Mesothelial cell of epicardium (in vitro differentiated cells): ENCODE measurements around the gene PAX7. TPM values are rescaled to one million over a fixed set of nuclear protein-coding genes. Genes with fewer than 3 reads are reported as not detected.

Source experiments
- DNase-seq, 2 experiments: peaks; one replicate each; pipeline ENCODE4 v3.0.0; 2021; ENCODE audit warnings: low spot score in 2 of 2; ENCODE audit not compliant: unreplicated experiment in 2 of 2
- H3K27ac Mint-ChIP-seq: 2 replicates; pipeline ENCODE4 v1.8.0; 2021; ENCODE audit warnings: mixed read lengths
- H3K27me3 Mint-ChIP-seq: 2 replicates; pipeline ENCODE4 v1.8.0; 2021; ENCODE audit warnings: low read depth, mixed read lengths
- H3K36me3 Mint-ChIP-seq: 2 replicates; pipeline ENCODE4 v1.8.0; 2021; ENCODE audit warnings: mixed read lengths
- H3K4me1 Mint-ChIP-seq: 2 replicates; pipeline ENCODE4 v1.8.0; 2021; ENCODE audit warnings: mixed read lengths
- H3K4me3 Mint-ChIP-seq: 2 replicates; pipeline ENCODE4 v1.8.0; 2021; ENCODE audit warnings: mild to moderate bottlenecking, moderate library complexity, mixed read lengths
- H3K9me3 Mint-ChIP-seq: 2 replicates; pipeline ENCODE4 v1.8.0; 2021; ENCODE audit warnings: mixed read lengths
- total RNA-seq: library from RNA; stranded (reverse); gene quantifications from 3 replicates; pipeline ENCODE4 v1.2.1, GENCODE V29; 2021
- TF ChIP-seq, protein P1 (sequence below): fragments of 200-600 bp; sonication (generic); IDR thresholded peaks from one replicate; pipeline ENCODE4 v1.5.0; 2021; ENCODE audit warnings: antibody characterized with exemption; ENCODE audit not compliant: unreplicated experiment

PAX7 gene
- total RNA-seq, 1 donor from 2014 or later = not detected

DNA sequence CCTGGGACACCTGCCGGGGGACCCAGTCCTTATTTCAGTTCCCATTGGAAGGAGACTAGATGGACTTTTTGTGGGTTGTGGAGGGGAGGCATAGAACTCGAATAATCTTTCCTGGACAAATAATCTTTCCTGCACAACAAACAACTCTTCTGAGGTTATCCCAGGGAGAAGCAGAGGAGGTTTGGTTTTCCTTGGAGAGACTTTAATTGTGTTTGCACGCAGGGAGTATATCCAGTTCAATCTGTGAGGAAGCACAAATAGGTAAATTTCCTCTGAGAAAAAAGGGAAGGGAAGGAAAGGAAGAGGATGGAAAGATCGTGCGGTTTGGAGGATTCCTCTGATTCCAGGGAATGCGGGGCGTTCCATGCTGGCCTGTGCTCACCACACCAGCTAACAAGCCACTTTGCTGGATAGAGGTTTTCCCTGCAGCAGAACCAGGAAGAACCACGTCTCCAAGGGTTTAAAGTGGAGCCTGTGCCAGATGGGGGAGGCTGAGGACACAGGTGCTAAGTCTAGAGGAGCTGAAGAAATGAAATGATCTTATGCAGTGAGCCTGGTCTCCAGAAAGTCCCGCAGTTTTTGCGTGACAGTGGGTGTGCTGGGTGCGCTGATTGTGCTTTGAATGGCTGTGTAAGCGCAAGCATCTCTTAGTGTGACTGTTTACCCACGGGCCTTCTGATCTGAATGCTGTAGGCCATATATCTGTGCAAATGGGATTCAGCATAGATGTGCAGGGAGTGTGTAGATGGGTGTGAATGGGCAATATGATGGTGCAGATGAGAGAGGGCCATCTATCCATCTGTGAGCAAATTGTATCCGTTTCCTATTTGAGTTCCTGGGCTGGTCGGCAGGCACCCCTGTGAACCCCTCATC is 7.6 kb downstream of the PAX7 start:
- H3K36me3 Mint-ChIP-seq = no peaks in the 10 kb centered on the region
- TF ChIP-seq, protein P1, sequence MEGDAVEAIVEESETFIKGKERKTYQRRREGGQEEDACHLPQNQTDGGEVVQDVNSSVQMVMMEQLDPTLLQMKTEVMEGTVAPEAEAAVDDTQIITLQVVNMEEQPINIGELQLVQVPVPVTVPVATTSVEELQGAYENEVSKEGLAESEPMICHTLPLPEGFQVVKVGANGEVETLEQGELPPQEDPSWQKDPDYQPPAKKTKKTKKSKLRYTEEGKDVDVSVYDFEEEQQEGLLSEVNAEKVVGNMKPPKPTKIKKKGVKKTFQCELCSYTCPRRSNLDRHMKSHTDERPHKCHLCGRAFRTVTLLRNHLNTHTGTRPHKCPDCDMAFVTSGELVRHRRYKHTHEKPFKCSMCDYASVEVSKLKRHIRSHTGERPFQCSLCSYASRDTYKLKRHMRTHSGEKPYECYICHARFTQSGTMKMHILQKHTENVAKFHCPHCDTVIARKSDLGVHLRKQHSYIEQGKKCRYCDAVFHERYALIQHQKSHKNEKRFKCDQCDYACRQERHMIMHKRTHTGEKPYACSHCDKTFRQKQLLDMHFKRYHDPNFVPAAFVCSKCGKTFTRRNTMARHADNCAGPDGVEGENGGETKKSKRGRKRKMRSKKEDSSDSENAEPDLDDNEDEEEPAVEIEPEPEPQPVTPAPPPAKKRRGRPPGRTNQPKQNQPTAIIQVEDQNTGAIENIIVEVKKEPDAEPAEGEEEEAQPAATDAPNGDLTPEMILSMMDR = no peak
- H3K27ac Mint-ChIP-seq = no peak overlapping the region
- no peak overlapping the region for H3K4me3 Mint-ChIP-seq
- H3K4me1 Mint-ChIP-seq = peaks cover 4% of the 10 kb centered on the region
- no peak for DNase-seq
- no peaks in the 10 kb centered on the region for H3K9me3 Mint-ChIP-seq
- H3K27me3 Mint-ChIP-seq = peaks cover 100% of the 10 kb centered on the region

DNA sequence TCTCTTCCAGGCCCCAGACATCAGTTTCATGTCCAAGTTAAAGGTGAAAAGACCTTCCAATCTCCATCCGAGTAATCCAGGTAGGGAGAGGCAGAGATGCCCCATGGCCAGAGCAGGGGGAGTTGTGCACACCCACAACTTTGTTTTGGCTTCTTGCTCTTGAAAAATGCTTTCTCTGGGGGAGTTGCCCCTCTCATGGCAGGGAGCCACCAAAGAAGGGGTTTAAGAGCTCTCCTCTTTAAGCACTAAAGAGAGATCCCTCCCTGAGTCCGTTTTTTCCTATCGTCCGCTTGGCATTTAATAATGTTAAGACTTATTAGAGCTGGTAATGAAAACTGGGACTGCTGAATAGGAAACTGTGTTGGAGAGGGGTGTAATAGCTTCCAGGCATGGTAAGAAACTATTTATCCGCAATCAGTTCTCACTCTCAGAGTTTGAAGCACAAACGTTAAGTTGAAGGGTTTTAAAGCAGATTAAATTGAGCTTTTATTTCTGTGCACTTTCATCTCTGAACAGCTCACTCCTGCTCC is 8.3 kb downstream of the PAX7 start:
- H3K9me3 Mint-ChIP-seq = no peaks in the 10 kb centered on the region
- no peak overlapping the region for H3K4me3 Mint-ChIP-seq
- H3K27ac Mint-ChIP-seq = no peak overlapping the region
- no peaks in the 10 kb centered on the region for H3K36me3 Mint-ChIP-seq
- peaks cover 100% of the 10 kb centered on the region for H3K27me3 Mint-ChIP-seq
- DNase-seq = no peak
- H3K4me1 Mint-ChIP-seq = peaks cover 8% of the 10 kb centered on the region
- TF ChIP-seq, protein P1 = no peak

GRCh38 chr1:18639368-18640055 is 8.9 kb downstream of the PAX7 start:
- no peak for DNase-seq
- TF ChIP-seq, protein P1 = no peak
- H3K4me3 Mint-ChIP-seq = no peak overlapping the region
- H3K4me1 Mint-ChIP-seq = peaks cover 8% of the 10 kb centered on the region
- H3K27ac Mint-ChIP-seq = no peak overlapping the region
- H3K9me3 Mint-ChIP-seq = no peaks in the 10 kb centered on the region
- peaks cover 100% of the 10 kb centered on the region for H3K27me3 Mint-ChIP-seq
- no peaks in the 10 kb centered on the region for H3K36me3 Mint-ChIP-seq

- Mint-ChIP-seq H3K36me3 (no peaks in the 10 kb centered on the region), H3K4me3 (no peak overlapping the region), H3K4me1 (peaks cover 10% of the 10 kb centered on the region), H3K9me3 (no peaks in the 10 kb centered on the region), H3K27me3 (peaks cover 100% of the 10 kb centered on the region), H3K27ac (no peak overlapping the region)
- TF ChIP-seq, protein P1 = no peak
- DNase-seq = no peak
These were observed 9.8 kb downstream of the PAX7 start for GRCh38 chr1:18640228-18641004.
